Amniotic stem cell (primary cell): Measurements from ENCODE around the gene CDC14B.
A peak's percentile ranks its signal among the peaks of the same experiment; 100 is the strongest.
"Not testable (repeated sequence)": the region's sequence is repeated elsewhere in the genome, so short reads cannot be mapped to it uniquely, and the experiment has no call there.

Experiments used
- DNase-seq: peaks from one replicate; lab custom pipeline; 2025; lab: John Stamatoyannopoulos, UW

CDC14B gene

GRCh38 chr9:96587338-96588315, 32.0 kb downstream of the CDC14B start:
- DNase-seq, result no peak

- DNase-seq, result no peak
Observed at GRCh38 chr9:96585426-96585825, 34.2 kb downstream of the CDC14B start.

GRCh38 chr9:96582199-96582598, 37.4 kb downstream of the CDC14B start:
- not testable (repeated sequence) for DNase-seq

GRCh38 chr9:96581786-96582185, 37.9 kb downstream of the CDC14B start:
- DNase-seq, result no peak

- DNase-seq, result no peak
Observed at GRCh38 chr9:96581301-96581700, 38.3 kb downstream of the CDC14B start.

GRCh38 chr9:96574931-96575351, 44.7 kb downstream of the CDC14B start:
- DNase-seq, result no peak

GRCh38 chr9:96574455-96574854, 45.2 kb downstream of the CDC14B start:
- no peak for DNase-seq

- DNase-seq, result no peak
Observed at GRCh38 chr9:96567203-96567700, 52.4 kb downstream of the CDC14B start.

- DNase-seq, result peak; percentile 45
Observed at GRCh38 chr9:96566498-96567202, 53.0 kb downstream of the CDC14B start.

GRCh38 chr9:96565671-96566497, 53.8 kb downstream of the CDC14B start:
- no peak for DNase-seq

- DNase-seq, result no peak
Observed at GRCh38 chr9:96564217-96564616, 55.4 kb downstream of the CDC14B start.

- no peak for DNase-seq
Observed at GRCh38 chr9:96559339-96559943, 60.2 kb downstream of the CDC14B start.

GRCh38 chr9:96557921-96558320, 61.7 kb downstream of the CDC14B start:
- no peak for DNase-seq

GRCh38 chr9:96556701-96557461, 62.8 kb downstream of the CDC14B start:
- no peak for DNase-seq

- no peak for DNase-seq
Observed at GRCh38 chr9:96555567-96556386, 63.9 kb downstream of the CDC14B start.

- DNase-seq, result no peak
Observed at GRCh38 chr9:96554801-96555566, 64.7 kb downstream of the CDC14B start.

- DNase-seq, result no peak
Observed at GRCh38 chr9:96554326-96554725, 65.3 kb downstream of the CDC14B start.

GRCh38 chr9:96553070-96553469, 66.6 kb downstream of the CDC14B start:
- peak; percentile 67 for DNase-seq

- no peak for DNase-seq
Observed at GRCh38 chr9:96551403-96551802, 68.2 kb downstream of the CDC14B start.
